K562 (cell line): ENCODE data around the gene MAP1S. TPM values are rescaled to one million over a fixed set of nuclear protein-coding genes. Genes with fewer than 3 reads are reported as not detected.

Source experiments
- ATAC-seq: fragments of 200-7000 bp; cut with Tn5 transposase; 3 replicates; pipeline ENCODE4 v1.9.1; 2020; ENCODE audit warnings: moderate library complexity
- BruUV-seq: library from RNA; stranded (reverse); fragments of 400-500 nt; replicated peaks from 2 replicates; lab custom pipeline; 2021; lab: Mats Ljungman, UMichigan
- CTCF ChIA-PET: fragments of 300-600 bp; formaldehyde crosslinking; extraction: SDS; loops from one replicate; lab custom pipeline; 2021; ENCODE audit warnings: low intra/inter-chr PET ratio; lab: Yijun Ruan, JAX
- POLR2A ChIA-PET: fragments of 300-600, 350-650 bp; sonication (Branson Sonifier 250); formaldehyde crosslinking; extraction: SDS; loops from one replicate; lab custom pipeline; 2021; ENCODE audit warnings: antibody characterized with exemption, inconsistent platforms; lab: Yijun Ruan, JAX
- DNase-seq, 4 experiments: peaks; one replicate each; pipeline versions ENCODE4 v3.0.0 to v3.0.0-alpha.2; 2011 to 2018; ENCODE audit warnings: low spot score in 3 of 4, mixed read lengths in 3 of 4; ENCODE audit errors: extremely low read depth in 1 of 4
- FAIRE-seq: peaks from 2 replicates; lab custom pipeline; 2011; peaks lifted over from hg19 to GRCh38; lab: Jason Lieb, UNC
- H2AFZ ChIP-seq: 2 replicates; pipeline ENCODE4 v1.6.0; 2011; ENCODE audit warnings: low read depth, low read length, control low read depth, inconsistent platforms
- H3K27ac ChIP-seq: fragments of 200-600 bp; 3 replicates; pipeline ENCODE4 v1.8.0; 2011; ENCODE audit warnings: low read depth, mild to moderate bottlenecking, control low read depth, inconsistent platforms, low read length, moderate library complexity, mixed read lengths; ENCODE audit errors: extremely low read depth
- H3K27me3 ChIP-seq, 2 experiments: fragments of 300-600 bp in 1 of 2; 2 replicates in 1 of 2; 3 replicates in 1 of 2; pipeline versions ENCODE4 v1.6.0 to v1.8.0; 2011; ENCODE audit warnings: inconsistent platforms in 2 of 2, low read length in 2 of 2, mild to moderate bottlenecking in 1 of 2, mixed read lengths in 1 of 2, moderate library complexity in 1 of 2; ENCODE audit not compliant: control insufficient read depth in 2 of 2, insufficient read depth in 2 of 2
- H3K36me3 ChIP-seq: fragments of 300-600 bp; 3 replicates; pipeline ENCODE4 v1.8.0; 2011; ENCODE audit warnings: mild to moderate bottlenecking, low read length, inconsistent platforms; ENCODE audit not compliant: control insufficient read depth, insufficient read depth
- H3K4me1 ChIP-seq, 2 experiments: fragments of 200-600 bp in 1 of 2; replicated peaks in 1 of 2; 2 replicates in 1 of 2; 3 replicates in 1 of 2; pipeline versions ENCODE4 v1.5.1 to v1.8.0; 2011; ENCODE audit warnings: inconsistent platforms in 2 of 2, low read length in 2 of 2, mild to moderate bottlenecking in 1 of 2, mixed read lengths in 1 of 2, moderate library complexity in 1 of 2; ENCODE audit not compliant: control insufficient read depth in 2 of 2, insufficient read depth in 2 of 2
- H3K4me2 ChIP-seq: 2 replicates; pipeline ENCODE4 v1.6.1; 2011; ENCODE audit warnings: low read length, control low read depth, inconsistent platforms, mixed read lengths; ENCODE audit not compliant: insufficient read depth
- H3K4me3 ChIP-seq: fragments of 200-600 bp; sonication (generic), shearing (Covaris generic); 2 replicates; pipeline ENCODE4 v1.5.1; 2016; ENCODE audit warnings: control low read depth, inconsistent platforms
- H3K79me2 ChIP-seq: fragments of 200-600 bp; 3 replicates; pipeline ENCODE4 v1.8.0; 2011; ENCODE audit warnings: low read length, inconsistent platforms; ENCODE audit not compliant: control insufficient read depth, insufficient read depth
- H3K9ac ChIP-seq, 2 experiments: 2 replicates each; pipeline versions ENCODE4 v1.6.0 to v1.6.1; 2011; ENCODE audit warnings: low read depth in 2 of 2, low read length in 2 of 2, control low read depth in 1 of 2, inconsistent platforms in 1 of 2, mild to moderate bottlenecking in 1 of 2, mixed read lengths in 1 of 2; ENCODE audit not compliant: insufficient read depth in 1 of 2
- H3K9me1 ChIP-seq: one replicate; pipeline ENCODE4 v1.6.0; 2011; ENCODE audit warnings: inconsistent platforms, mild to moderate bottlenecking, low read length, moderate library complexity; ENCODE audit not compliant: control insufficient read depth, insufficient read depth
- H3K9me3 ChIP-seq: replicated peaks from 2 replicates; pipeline ENCODE4 v1.5.1; 2011; ENCODE audit warnings: low read depth, low read length, inconsistent platforms; ENCODE audit not compliant: control insufficient read depth, insufficient read depth
- H4K20me1 ChIP-seq: replicated peaks from 2 replicates; pipeline ENCODE4 v1.6.1; 2011; ENCODE audit warnings: low read length, inconsistent platforms, mixed read lengths; ENCODE audit not compliant: control insufficient read depth, insufficient read depth
- POLR2G ChIP-seq: fragments of 200-400 bp; formaldehyde crosslinking; IDR thresholded peaks from 2 replicates; pipeline ENCODE4 v1.6.1; 2017; ENCODE audit warnings: low read depth, mild to moderate bottlenecking, antibody characterized with exemption, low read length, moderate library complexity
- SFPQ ChIP-seq: fragments of 200-400 bp; formaldehyde crosslinking; IDR thresholded peaks from 2 replicates; pipeline ENCODE4 v1.6.1; 2017; ENCODE audit warnings: mild to moderate bottlenecking, low read depth, low read length, moderate library complexity
- ZNF165 ChIP-seq: fragments of 250-450 bp; sonication (Bioruptor Pico); IDR thresholded peaks from 2 replicates; pipeline ENCODE4 v1.4.0; 2020; ENCODE audit warnings: borderline replicate concordance
- WGBS: fragments of 100-300 bp; shearing (Covaris generic); methylation state at CpG from one replicate; pipeline ENCODE4 v1.1.6; 2016; ENCODE audit warnings: low coverage, mixed read lengths; ENCODE audit not compliant: insufficient coverage; ENCODE audit errors: missing lambda C conversion rate; 5-methylcytosine and 5-hydroxymethylcytosine counted together
- in situ Hi-C: fragments of 300-500 bp; cut with MboI; formaldehyde crosslinking; loops from 4 replicates; pipeline ENCODE4 v1.15.0; 2018; ENCODE audit warnings: inconsistent platforms, mixed read lengths
- intact Hi-C: fragments of 100-400 bp; cut with micrococcal nuclease; formaldehyde crosslinking; loops from 2 replicates; pipeline ENCODE4 v1.14.2; 2022
- polyA plus RNA-seq, 8 experiments: library from polyadenylated mRNA; depleted of rRNA in 4 of 8; stranded (reverse) in 5 of 8; unstranded in 3 of 8; fragments of >200 nt; fragmentation: Nextera tagmentation in 2 of 8; fragmentation: Illumina TruSeq in 1 of 8; extraction: Ambion mirVana in 2 of 8; extraction: Trizol in 1 of 8; gene quantifications; 2 replicates each; pipeline versions ENCODE4 v1.2.1 to v1.2.3, GENCODE V29; 2011 to 2014; ENCODE audit warnings: inconsistent platforms in 1 of 8, missing spikeins in 1 of 8
- total RNA-seq, 7 experiments: library from RNA; depleted of rRNA in 6 of 7; stranded (reverse); fragments of >200 nt in 6 of 7; fragmentation: Illumina TruSeq in 2 of 7; extraction: Trizol in 2 of 7; gene quantifications; 2 replicates each; pipeline versions ENCODE4 v1.2.1 to v1.2.3, GENCODE V29; 2011 to 2021; ENCODE audit warnings: low replicate concordance in 1 of 7
- TF ChIP-seq, protein P1 (sequence below), 3 experiments: IDR thresholded peaks in 2 of 3; conservative IDR thresholded peaks in 1 of 3; 2 replicates each; pipeline ENCODE4 v1.5.1; 2011 to 2012; ENCODE audit warnings: low read length in 3 of 3, mild to moderate bottlenecking in 3 of 3, control low read depth in 2 of 3, improper control_type of control experiment in 1 of 3, inconsistent platforms in 1 of 3, low read depth in 1 of 3, mixed read lengths in 1 of 3, moderate library complexity in 1 of 3; ENCODE audit not compliant: insufficient read depth in 2 of 3
- TF ChIP-seq, protein P2 (sequence below), 2 experiments: fragments of 450-650 bp; formaldehyde crosslinking in 1 of 2; IDR thresholded peaks; 2 replicates each; pipeline versions ENCODE4 v1.4.0 to v1.6.1; 2014 to 2020; ENCODE audit warnings: mild to moderate bottlenecking in 2 of 2, borderline replicate concordance in 1 of 2, low read depth in 1 of 2

Gene MAP1S
- total and polyA plus RNA-seq, 9 of the 15 experiments (the other 6 are each of a cell fraction or from before 2014, with no cell fraction given): 2.0 to 81.0 (median 9.5) TPM

DNA sequence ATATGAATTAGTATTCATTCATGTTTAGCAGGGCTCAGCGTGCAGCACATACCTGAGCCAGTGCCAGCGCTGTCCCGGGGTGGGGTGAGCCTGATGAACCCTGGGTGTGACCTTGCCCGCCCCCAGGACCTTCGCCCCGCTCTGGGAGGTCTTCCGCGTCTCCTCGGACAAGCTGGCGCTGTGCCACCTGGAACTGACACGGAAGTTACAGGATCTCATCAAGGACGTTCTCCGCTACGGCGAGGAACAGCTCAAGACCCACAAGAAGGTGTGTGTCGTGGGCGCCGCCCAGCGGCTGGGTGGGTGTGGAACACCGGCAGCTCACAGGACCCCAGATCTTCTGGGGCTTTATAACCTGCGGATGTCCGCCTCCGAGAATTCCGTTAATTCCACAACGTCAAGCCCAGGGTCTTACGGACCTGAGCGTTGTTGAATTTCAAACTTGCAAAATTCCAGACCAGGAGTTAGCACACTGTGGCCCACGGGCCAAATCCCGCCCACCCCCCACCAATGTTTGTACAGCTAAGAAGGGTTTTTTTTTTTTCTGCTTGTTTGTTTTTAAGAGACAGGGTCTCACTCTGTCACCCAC lies 47.4 kb downstream of the MAP1S start:
- Histone ChIP-seq H3K27ac (no peak overlapping the region), H3K4me3 (no peak overlapping the region), H3K9me3 (no peaks in the 10 kb centered on the region), H4K20me1 (0 out of 2 replicates have a peak, but pooled peaks cover 3% of the 10 kb centered on the region), H2AFZ (no peak overlapping the region), H3K4me2 (no peak overlapping the region), H3K4me1 (peaks cover 0 to 5% of the 10 kb centered on the region in 2 experiments; a peak in 3 of 5 replicates), H3K36me3 (peaks cover 73% of the 10 kb centered on the region; the same call in 2 of the 3 replicates), H3K9me1 (no peaks in the 10 kb centered on the region), H3K27me3 (no peaks in the 10 kb centered on the region), H3K9ac (peak overlapping the region in 1 of 2 experiments; percentile 13; a peak in 1 of 4 replicates), H3K79me2 (no peaks in the 10 kb centered on the region)
- ATAC-seq (no peak), FAIRE-seq (no peak), DNase-seq (peak in 2 of 4 experiments; percentile 29 to 63)
- ChIA-PET POLR2A (interaction anchor here (0.6 kb wide), 2 partner anchors 9 to 60 kb away, joined by 3 read pairs; no protein-coding TSS in a partner anchor), CTCF (no interaction called here)
- in situ Hi-C loops (no loop called here), intact Hi-C loops (no loop called here)
- 84% methylated on average over 24 of the region's 29 CpGs for WGBS
- BruUV-seq: no TSS peak
- TF ChIP-seq POLR2G (0 out of 2 replicates have a peak, but pooled peaks have one; percentile 33), ZNF165 (CRISPR knock-in tag) (no peak), SFPQ (no peak)
- TF ChIP-seq, protein P1, sequence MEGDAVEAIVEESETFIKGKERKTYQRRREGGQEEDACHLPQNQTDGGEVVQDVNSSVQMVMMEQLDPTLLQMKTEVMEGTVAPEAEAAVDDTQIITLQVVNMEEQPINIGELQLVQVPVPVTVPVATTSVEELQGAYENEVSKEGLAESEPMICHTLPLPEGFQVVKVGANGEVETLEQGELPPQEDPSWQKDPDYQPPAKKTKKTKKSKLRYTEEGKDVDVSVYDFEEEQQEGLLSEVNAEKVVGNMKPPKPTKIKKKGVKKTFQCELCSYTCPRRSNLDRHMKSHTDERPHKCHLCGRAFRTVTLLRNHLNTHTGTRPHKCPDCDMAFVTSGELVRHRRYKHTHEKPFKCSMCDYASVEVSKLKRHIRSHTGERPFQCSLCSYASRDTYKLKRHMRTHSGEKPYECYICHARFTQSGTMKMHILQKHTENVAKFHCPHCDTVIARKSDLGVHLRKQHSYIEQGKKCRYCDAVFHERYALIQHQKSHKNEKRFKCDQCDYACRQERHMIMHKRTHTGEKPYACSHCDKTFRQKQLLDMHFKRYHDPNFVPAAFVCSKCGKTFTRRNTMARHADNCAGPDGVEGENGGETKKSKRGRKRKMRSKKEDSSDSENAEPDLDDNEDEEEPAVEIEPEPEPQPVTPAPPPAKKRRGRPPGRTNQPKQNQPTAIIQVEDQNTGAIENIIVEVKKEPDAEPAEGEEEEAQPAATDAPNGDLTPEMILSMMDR (IDR thresholded peaks at IDR 0.05 in 2 of 3, conservative IDR thresholded peaks at IDR 0.05 in 1 of 3; ENCODE audit: insufficient read depth in 2 of 3, low read depth in 1 of 3, low read length in 3 of 3): peak; percentile 60 to 64 (median 60)
- TF ChIP-seq, protein P2, sequence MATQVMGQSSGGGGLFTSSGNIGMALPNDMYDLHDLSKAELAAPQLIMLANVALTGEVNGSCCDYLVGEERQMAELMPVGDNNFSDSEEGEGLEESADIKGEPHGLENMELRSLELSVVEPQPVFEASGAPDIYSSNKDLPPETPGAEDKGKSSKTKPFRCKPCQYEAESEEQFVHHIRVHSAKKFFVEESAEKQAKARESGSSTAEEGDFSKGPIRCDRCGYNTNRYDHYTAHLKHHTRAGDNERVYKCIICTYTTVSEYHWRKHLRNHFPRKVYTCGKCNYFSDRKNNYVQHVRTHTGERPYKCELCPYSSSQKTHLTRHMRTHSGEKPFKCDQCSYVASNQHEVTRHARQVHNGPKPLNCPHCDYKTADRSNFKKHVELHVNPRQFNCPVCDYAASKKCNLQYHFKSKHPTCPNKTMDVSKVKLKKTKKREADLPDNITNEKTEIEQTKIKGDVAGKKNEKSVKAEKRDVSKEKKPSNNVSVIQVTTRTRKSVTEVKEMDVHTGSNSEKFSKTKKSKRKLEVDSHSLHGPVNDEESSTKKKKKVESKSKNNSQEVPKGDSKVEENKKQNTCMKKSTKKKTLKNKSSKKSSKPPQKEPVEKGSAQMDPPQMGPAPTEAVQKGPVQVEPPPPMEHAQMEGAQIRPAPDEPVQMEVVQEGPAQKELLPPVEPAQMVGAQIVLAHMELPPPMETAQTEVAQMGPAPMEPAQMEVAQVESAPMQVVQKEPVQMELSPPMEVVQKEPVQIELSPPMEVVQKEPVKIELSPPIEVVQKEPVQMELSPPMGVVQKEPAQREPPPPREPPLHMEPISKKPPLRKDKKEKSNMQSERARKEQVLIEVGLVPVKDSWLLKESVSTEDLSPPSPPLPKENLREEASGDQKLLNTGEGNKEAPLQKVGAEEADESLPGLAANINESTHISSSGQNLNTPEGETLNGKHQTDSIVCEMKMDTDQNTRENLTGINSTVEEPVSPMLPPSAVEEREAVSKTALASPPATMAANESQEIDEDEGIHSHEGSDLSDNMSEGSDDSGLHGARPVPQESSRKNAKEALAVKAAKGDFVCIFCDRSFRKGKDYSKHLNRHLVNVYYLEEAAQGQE (IDR thresholded peaks at IDR 0.05; ENCODE audit: borderline replicate concordance): peak; percentile 39; the same call in 1 of the 2 replicates
- TF ChIP-seq, protein P2 (CRISPR knock-in tag; IDR thresholded peaks at IDR 0.05; ENCODE audit: low read depth): no peak
